DMS79 treated with DMSO at 0.1 percent for 48 hours (cell line): ENCODE data around the gene PDE2A.

Experiments used
- DNase-seq: peaks from one replicate; lab custom pipeline; 2025; lab: John Stamatoyannopoulos, UW

PDE2A gene

GRCh38 chr11:72682858-72683243, 8.6 kb upstream of the PDE2A start:
- DNase-seq: no peak

- DNase-seq: no peak
Observed at GRCh38 chr11:72682238-72682857, 8.1 kb upstream of the PDE2A start.

GRCh38 chr11:72681226-72682153, 7.3 kb upstream of the PDE2A start:
- peak; percentile 47 for DNase-seq

GRCh38 chr11:72680624-72681158, 6.5 kb upstream of the PDE2A start:
- no peak for DNase-seq

GRCh38 chr11:72679869-72680268, 5.6 kb upstream of the PDE2A start:
- DNase-seq: no peak

GRCh38 chr11:72678524-72678923, 4.3 kb upstream of the PDE2A start:
- DNase-seq: no peak

- DNase-seq: peak; percentile 82
Observed at GRCh38 chr11:72676861-72677341, 2.7 kb upstream of the PDE2A start.

GRCh38 chr11:72675221-72675620, 999 bp upstream of the PDE2A start:
- no peak for DNase-seq

- DNase-seq: no peak
Observed at GRCh38 chr11:72673284-72673942, 809 bp downstream of the PDE2A start.

GRCh38 chr11:72672597-72673238, 1.5 kb downstream of the PDE2A start:
- no peak for DNase-seq

- peak; percentile 31 for DNase-seq
Observed at GRCh38 chr11:72671152-72672099, 2.8 kb downstream of the PDE2A start.

- DNase-seq: no peak
Observed at GRCh38 chr11:72670041-72670440, 4.2 kb downstream of the PDE2A start.

GRCh38 chr11:72669527-72669926, 4.7 kb downstream of the PDE2A start:
- DNase-seq: no peak

- DNase-seq: no peak
Observed at GRCh38 chr11:72668629-72669347, 5.4 kb downstream of the PDE2A start.

GRCh38 chr11:72665911-72666472, 8.2 kb downstream of the PDE2A start:
- peak; percentile 16 for DNase-seq

GRCh38 chr11:72662036-72662435, 12.2 kb downstream of the PDE2A start:
- DNase-seq: no peak

- DNase-seq: no peak
Observed at GRCh38 chr11:72661486-72661885, 12.7 kb downstream of the PDE2A start.

GRCh38 chr11:72658989-72659640, 15.1 kb downstream of the PDE2A start:
- no peak for DNase-seq

- DNase-seq: no peak
Observed at GRCh38 chr11:72657411-72658100, 16.7 kb downstream of the PDE2A start.
